ENCODE measurements around the gene MED13.

Gene MED13

DNA sequence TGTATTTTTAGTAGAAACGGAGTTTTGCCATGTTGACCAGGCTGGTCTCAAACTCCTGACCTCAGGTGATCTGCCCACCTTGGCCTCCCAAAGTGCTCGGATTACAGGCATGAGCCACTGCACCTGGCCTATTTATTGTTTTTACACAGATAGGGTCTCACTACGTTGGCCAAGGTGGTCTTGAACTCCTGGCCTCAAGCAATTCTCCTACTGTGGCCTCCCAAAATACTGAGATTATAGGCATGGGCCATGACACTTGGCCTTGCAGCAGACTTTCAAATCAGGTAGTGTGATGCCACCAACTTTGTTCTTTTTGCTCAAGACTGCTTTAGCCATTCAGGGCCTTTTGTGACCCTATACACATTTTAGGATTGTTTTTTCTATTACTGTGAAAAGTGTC lies 75.6 kb downstream of the MED13 start:
- H3K36me3 ChIP-seq (ENCODE audit: insufficient read depth, low read length), result peaks cover 34% of the 10 kb centered on the region
- TF ChIP-seq EZH2 (IDR thresholded peaks at IDR 0.05), result no peak
- no peak for TF ChIP-seq FOXP2 (optimal IDR thresholded peaks at IDR 0.05; ENCODE audit: control extremely low read depth, extremely low read length, insufficient read depth)
- no peak for TF ChIP-seq POLR2AphosphoS5 (IDR thresholded peaks at IDR 0.05; ENCODE audit: borderline replicate concordance, low read depth, low read length)
- no peak overlapping the region for H3K27ac ChIP-seq
- H3K4me3 ChIP-seq, result no peak overlapping the region
- H3K9me3 ChIP-seq (ENCODE audit: low read depth, low read length), result no peaks in the 10 kb centered on the region
- H3K9ac ChIP-seq (ENCODE audit: insufficient read length), result no peak overlapping the region
- no peak for DNase-seq (ENCODE audit: low read depth, low spot score)

DNA sequence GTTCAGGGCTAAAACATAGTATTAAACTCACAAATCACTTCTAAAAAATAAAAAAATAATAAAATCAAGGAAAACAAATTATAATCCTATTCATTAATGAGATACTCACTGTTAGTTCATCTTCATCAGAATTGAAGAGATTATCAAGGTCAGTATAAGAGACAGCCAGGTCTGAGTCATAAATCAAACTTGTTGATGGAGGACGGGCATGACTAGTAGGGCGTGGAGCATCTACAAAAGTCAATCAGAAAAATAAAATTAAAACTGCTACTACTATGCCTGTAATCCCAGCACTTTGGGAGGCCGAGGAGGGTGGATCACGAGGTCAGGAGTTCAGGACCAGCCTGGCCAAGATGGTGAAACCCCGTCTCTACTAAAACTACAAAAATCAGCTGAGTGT lies 78.2 kb downstream of the MED13 start:
- Histone ChIP-seq H3K9me3 (ENCODE audit: low read depth, low read length) (no peaks in the 10 kb centered on the region), H3K9ac (ENCODE audit: insufficient read length) (no peak overlapping the region), H3K4me3 (no peak overlapping the region), H3K27ac (no peak overlapping the region), H3K36me3 (ENCODE audit: insufficient read depth, low read length) (peaks cover 51% of the 10 kb centered on the region)
- TF ChIP-seq POLR2AphosphoS5 (IDR thresholded peaks at IDR 0.05; ENCODE audit: borderline replicate concordance, low read depth, low read length) (no peak), EZH2 (IDR thresholded peaks at IDR 0.05) (no peak), FOXP2 (optimal IDR thresholded peaks at IDR 0.05; ENCODE audit: control extremely low read depth, extremely low read length, insufficient read depth) (no peak)
- no peak for DNase-seq (ENCODE audit: low read depth, low spot score)

DNA sequence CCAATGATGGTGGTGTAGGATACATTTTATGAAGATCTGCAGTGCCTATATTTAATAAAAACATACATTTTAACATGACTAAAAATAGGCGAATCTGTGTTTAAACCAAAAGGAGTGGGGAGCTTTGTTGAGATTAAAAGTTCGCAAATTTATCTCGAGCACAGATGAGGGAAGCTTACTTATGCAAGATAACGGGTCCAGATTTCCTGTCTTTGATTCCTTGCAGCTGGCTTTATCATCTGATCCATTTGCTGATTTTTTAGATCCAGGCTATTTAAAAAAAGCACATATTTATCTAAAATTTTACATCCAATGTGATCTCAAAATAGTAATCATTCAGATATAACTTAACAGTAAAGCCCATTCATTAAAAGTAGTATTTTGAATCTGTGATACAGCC lies 80.3 kb downstream of the MED13 start:
- no peak for DNase-seq (ENCODE audit: low read depth, low spot score)
- H3K27ac ChIP-seq, result no peak overlapping the region
- H3K9ac ChIP-seq (ENCODE audit: insufficient read length), result no peak overlapping the region
- H3K4me3 ChIP-seq, result no peak overlapping the region
- TF ChIP-seq POLR2AphosphoS5 (IDR thresholded peaks at IDR 0.05; ENCODE audit: borderline replicate concordance, low read depth, low read length) (no peak), EZH2 (IDR thresholded peaks at IDR 0.05) (no peak), FOXP2 (optimal IDR thresholded peaks at IDR 0.05; ENCODE audit: control extremely low read depth, extremely low read length, insufficient read depth) (no peak)
- peaks cover 62% of the 10 kb centered on the region for H3K36me3 ChIP-seq (ENCODE audit: insufficient read depth, low read length)
- H3K9me3 ChIP-seq (ENCODE audit: low read depth, low read length), result no peaks in the 10 kb centered on the region

DNA sequence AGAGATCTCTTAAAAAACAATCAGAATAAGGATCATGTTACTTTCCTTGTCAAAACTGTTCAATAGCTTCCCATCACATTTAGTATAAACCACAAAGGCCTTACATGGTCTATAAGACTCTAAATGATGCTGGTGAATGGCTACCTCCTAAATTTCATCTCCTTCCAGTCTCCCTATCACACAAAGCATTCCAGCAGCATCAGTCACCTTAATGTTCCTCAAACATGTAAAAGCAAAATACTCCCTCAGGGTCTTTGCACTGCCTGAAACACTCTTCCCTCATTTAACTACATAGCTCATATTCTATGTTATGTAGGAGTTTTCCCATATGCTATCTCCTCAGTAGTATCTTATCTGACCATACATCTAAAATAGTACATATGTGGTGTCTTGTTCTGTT lies 83.8 kb downstream of the MED13 start:
- no peak overlapping the region for H3K4me3 ChIP-seq
- peaks cover 79% of the 10 kb centered on the region for H3K36me3 ChIP-seq (ENCODE audit: insufficient read depth, low read length)
- no peak for DNase-seq (ENCODE audit: low read depth, low spot score)
- no peak overlapping the region for H3K9ac ChIP-seq (ENCODE audit: insufficient read length)
- no peak overlapping the region for H3K27ac ChIP-seq
- H3K9me3 ChIP-seq (ENCODE audit: low read depth, low read length), result no peaks in the 10 kb centered on the region
- TF ChIP-seq EZH2 (IDR thresholded peaks at IDR 0.05), result no peak
- no peak for TF ChIP-seq FOXP2 (optimal IDR thresholded peaks at IDR 0.05; ENCODE audit: control extremely low read depth, extremely low read length, insufficient read depth)

DNA sequence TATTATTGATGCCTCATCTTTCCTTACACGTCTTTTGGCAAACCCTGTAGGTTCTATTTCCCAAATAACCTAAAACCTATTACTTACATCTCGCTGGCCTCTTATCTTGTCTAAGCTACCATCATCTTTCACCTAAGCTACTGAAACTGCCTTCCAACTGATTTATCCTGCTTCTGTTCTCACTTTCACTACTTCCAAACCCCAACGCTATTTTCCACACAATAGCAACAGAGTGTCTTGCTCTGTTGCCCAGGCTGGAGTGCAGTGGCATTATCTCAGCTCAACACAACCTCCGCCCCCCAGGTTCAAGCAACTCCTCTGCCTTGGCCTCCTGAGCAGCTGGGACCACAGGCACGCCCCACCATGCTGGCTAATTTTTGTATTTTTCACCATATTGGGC lies 84.5 kb downstream of the MED13 start:
- no peaks in the 10 kb centered on the region for H3K9me3 ChIP-seq (ENCODE audit: low read depth, low read length)
- no peak overlapping the region for H3K4me3 ChIP-seq
- H3K36me3 ChIP-seq (ENCODE audit: insufficient read depth, low read length), result peaks cover 78% of the 10 kb centered on the region
- TF ChIP-seq POLR2AphosphoS5 (IDR thresholded peaks at IDR 0.05; ENCODE audit: borderline replicate concordance, low read depth, low read length) (no peak), FOXP2 (optimal IDR thresholded peaks at IDR 0.05; ENCODE audit: control extremely low read depth, extremely low read length, insufficient read depth) (no peak), EZH2 (IDR thresholded peaks at IDR 0.05) (no peak)
- no peak overlapping the region for H3K9ac ChIP-seq (ENCODE audit: insufficient read length)
- no peak for DNase-seq (ENCODE audit: low read depth, low spot score)
- no peak overlapping the region for H3K27ac ChIP-seq

DNA sequence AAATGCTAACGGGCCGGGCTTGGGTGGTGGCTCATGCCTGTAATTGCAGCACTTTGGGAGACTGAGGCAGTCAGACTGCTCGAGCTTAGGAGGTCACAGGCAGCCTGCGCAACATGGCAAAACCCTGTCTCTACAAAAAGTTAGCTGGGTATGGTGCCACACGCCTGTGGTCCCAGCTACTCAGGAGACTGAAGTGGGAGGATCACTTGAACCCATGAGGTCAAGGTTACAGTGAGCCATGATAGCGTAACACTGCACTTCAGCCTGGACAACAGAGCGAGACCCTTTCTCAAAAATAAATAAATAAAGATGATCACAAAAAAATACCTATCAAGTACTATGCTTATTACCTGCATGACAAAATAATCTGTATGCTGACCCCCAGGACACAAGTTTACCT lies 91.0 kb downstream of the MED13 start:
- no peak for DNase-seq (ENCODE audit: low read depth, low spot score)
- H3K4me3 ChIP-seq, result no peak overlapping the region
- peaks cover 62% of the 10 kb centered on the region for H3K36me3 ChIP-seq (ENCODE audit: insufficient read depth, low read length)
- H3K9ac ChIP-seq (ENCODE audit: insufficient read length), result no peak overlapping the region
- no peaks in the 10 kb centered on the region for H3K9me3 ChIP-seq (ENCODE audit: low read depth, low read length)
- no peak for TF ChIP-seq POLR2AphosphoS5 (IDR thresholded peaks at IDR 0.05; ENCODE audit: borderline replicate concordance, low read depth, low read length)
- TF ChIP-seq EZH2 (IDR thresholded peaks at IDR 0.05), result no peak
- no peak for TF ChIP-seq FOXP2 (optimal IDR thresholded peaks at IDR 0.05; ENCODE audit: control extremely low read depth, extremely low read length, insufficient read depth)
- H3K27ac ChIP-seq, result no peak overlapping the region

DNA sequence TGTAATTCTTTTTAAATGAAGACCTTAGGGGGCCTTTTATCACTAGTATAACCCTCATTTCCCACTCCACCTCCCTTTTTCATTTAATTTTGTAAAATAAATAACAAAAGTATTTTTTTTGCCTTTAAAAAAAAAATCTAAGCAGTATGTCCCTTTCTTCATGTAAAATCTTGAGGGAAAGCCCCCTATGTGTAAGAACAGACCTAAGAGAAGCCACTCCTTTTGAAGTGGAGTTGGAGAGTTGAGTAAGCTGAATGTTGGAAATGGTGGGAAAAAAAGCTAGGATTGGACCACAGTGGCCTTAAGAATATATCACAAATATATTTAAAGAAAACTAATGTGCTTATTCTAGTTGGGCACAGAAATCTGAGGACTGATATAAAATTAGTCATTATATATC lies 92.8 kb downstream of the MED13 start:
- H3K27ac ChIP-seq, result no peak overlapping the region
- H3K9ac ChIP-seq (ENCODE audit: insufficient read length), result no peak overlapping the region
- no peaks in the 10 kb centered on the region for H3K9me3 ChIP-seq (ENCODE audit: low read depth, low read length)
- no peak overlapping the region for H3K4me3 ChIP-seq
- TF ChIP-seq POLR2AphosphoS5 (IDR thresholded peaks at IDR 0.05; ENCODE audit: borderline replicate concordance, low read depth, low read length) (no peak), FOXP2 (optimal IDR thresholded peaks at IDR 0.05; ENCODE audit: control extremely low read depth, extremely low read length, insufficient read depth) (no peak), EZH2 (IDR thresholded peaks at IDR 0.05) (no peak)
- DNase-seq (ENCODE audit: low read depth, low spot score), result no peak
- peaks cover 62% of the 10 kb centered on the region for H3K36me3 ChIP-seq (ENCODE audit: insufficient read depth, low read length)

DNA sequence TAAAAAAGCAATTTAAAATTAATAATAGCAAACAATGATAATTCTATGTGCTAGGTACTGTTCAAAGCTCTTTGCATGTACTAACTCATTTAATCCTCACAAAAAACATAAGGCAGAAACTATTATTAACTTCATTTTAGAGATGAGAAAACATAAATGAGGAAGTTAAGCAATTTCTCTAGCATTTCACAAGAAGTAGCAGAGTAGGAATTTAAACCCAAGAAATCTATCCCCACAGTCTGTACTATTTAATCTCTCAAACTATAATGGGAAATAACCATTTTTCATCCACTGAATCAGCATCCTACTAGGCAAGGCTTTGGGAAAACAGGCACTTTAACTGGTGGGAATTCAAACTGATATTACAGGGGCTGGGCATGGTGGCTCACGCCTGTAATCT lies 95.0 kb downstream of the MED13 start:
- no peak for DNase-seq (ENCODE audit: low read depth, low spot score)
- TF ChIP-seq POLR2AphosphoS5 (IDR thresholded peaks at IDR 0.05; ENCODE audit: borderline replicate concordance, low read depth, low read length), result no peak
- no peak for TF ChIP-seq EZH2 (IDR thresholded peaks at IDR 0.05)
- no peak for TF ChIP-seq FOXP2 (optimal IDR thresholded peaks at IDR 0.05; ENCODE audit: control extremely low read depth, extremely low read length, insufficient read depth)
- no peak overlapping the region for H3K9ac ChIP-seq (ENCODE audit: insufficient read length)
- H3K4me3 ChIP-seq, result no peak overlapping the region
- H3K27ac ChIP-seq, result no peak overlapping the region
- peaks cover 61% of the 10 kb centered on the region for H3K36me3 ChIP-seq (ENCODE audit: insufficient read depth, low read length)
- no peaks in the 10 kb centered on the region for H3K9me3 ChIP-seq (ENCODE audit: low read depth, low read length)

DNA sequence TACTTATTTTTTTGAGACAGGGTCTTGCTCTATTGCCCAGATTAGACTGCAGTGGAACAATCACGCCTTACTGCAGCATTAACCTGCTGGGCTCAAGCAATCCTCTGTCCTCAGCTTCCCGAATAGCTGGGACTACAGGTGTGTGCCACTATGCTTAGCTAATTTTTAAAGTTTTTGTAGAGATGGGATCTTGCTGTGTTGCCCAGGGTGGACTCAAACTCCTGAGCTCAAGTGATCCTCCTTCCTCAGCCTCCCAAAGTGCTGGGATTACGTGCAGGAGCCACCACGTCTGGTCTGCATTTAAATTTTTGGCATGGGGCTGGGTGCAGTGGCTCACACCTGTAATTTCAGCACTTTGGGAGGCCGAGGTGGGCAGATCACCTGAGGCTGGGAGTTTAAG lies 96.3 kb downstream of the MED13 start:
- no peak overlapping the region for H3K27ac ChIP-seq
- peaks cover 62% of the 10 kb centered on the region for H3K36me3 ChIP-seq (ENCODE audit: insufficient read depth, low read length)

More for the DNA sequence above, 96.3 kb downstream of the MED13 start:
- Histone ChIP-seq H3K4me3 (no peak overlapping the region), H3K9ac (ENCODE audit: insufficient read length) (no peak overlapping the region), H3K9me3 (ENCODE audit: low read depth, low read length) (no peaks in the 10 kb centered on the region)
- TF ChIP-seq EZH2 (IDR thresholded peaks at IDR 0.05), result no peak
- no peak for TF ChIP-seq FOXP2 (optimal IDR thresholded peaks at IDR 0.05; ENCODE audit: control extremely low read depth, extremely low read length, insufficient read depth)
- no peak for DNase-seq (ENCODE audit: low read depth, low spot score)
